Esophagus muscularis mucosa (tissue), 4 donors: ENCODE data around the gene SIRPA. TPM values are rescaled to one million over a fixed set of nuclear protein-coding genes. Genes with fewer than 3 reads are reported as not detected.

Source experiments
- DNase-seq: peaks from one replicate; pipeline ENCODE4 v3.0.0-alpha.2; 2017; ENCODE audit errors: extremely low spot score
- H3K27ac ChIP-seq, 4 donors: fragments of 200-600 bp; sonication (generic); replicated peaks in 1 of 4; 1 replicate in 3 of 4; 2 replicates in 1 of 4; pipeline ENCODE4 v1.5.1; 2016 to 2019; ENCODE audit warnings: mild to moderate bottlenecking in 1 of 4
- H3K27me3 ChIP-seq, 4 donors: fragments of 200-600 bp; sonication (generic); one replicate each; pipeline versions ENCODE4 v1.5.1 to v1.6.0; 2016 to 2019
- H3K36me3 ChIP-seq, 4 donors: fragments of 200-600 bp; sonication (generic); one replicate each; pipeline ENCODE4 v1.5.1; 2016 to 2019
- H3K4me1 ChIP-seq, 4 donors: fragments of 200-600 bp; sonication (generic); one replicate each; pipeline ENCODE4 v1.5.1; 2016 to 2019
- H3K4me3 ChIP-seq, 4 donors: fragments of 200-600 bp; sonication (generic); 1 replicate in 2 of 4; 2 replicates in 2 of 4; pipeline ENCODE4 v1.5.1; 2016 to 2019; ENCODE audit warnings: mild to moderate bottlenecking in 4 of 4, moderate library complexity in 1 of 4
- H3K9me3 ChIP-seq, 4 donors: fragments of 200-600 bp; sonication (generic); 1 replicate in 3 of 4; 2 replicates in 1 of 4; pipeline ENCODE4 v1.5.1; 2016 to 2019
- CTCF ChIP-seq, 3 experiments: fragments of 200-600 bp in 2 of 3; fragments of 450-650 bp in 1 of 3; sonication (generic) in 2 of 3; IDR thresholded peaks; one replicate each; pipeline ENCODE4 v1.5.1; 2017 to 2019; ENCODE audit warnings: antibody characterized with exemption in 3 of 3, mild to moderate bottlenecking in 2 of 3, moderate library complexity in 1 of 3
- EP300 ChIP-seq: sonication (generic); formaldehyde crosslinking; IDR thresholded peaks from one replicate; pipeline ENCODE4 v1.6.1; 2017; ENCODE audit warnings: antibody characterized with exemption
- POLR2A ChIP-seq: fragments of 450-650 bp; IDR thresholded peaks from one replicate; pipeline ENCODE4 v1.6.1; 2017; ENCODE audit warnings: antibody characterized with exemption, moderate library complexity, mild to moderate bottlenecking, low read depth
- POLR2AphosphoS5 ChIP-seq, 2 donors: sonication (generic); formaldehyde crosslinking; IDR thresholded peaks; one replicate each; pipeline ENCODE4 v1.6.1; 2017; ENCODE audit warnings: antibody characterized with exemption in 2 of 2
- WGBS: methylation state at CpG from one replicate; pipeline ENCODE4 v1.1.5; 2018; 5-methylcytosine and 5-hydroxymethylcytosine counted together
- intact Hi-C: fragments of 100-400 bp; cut with DNase I; formaldehyde crosslinking; loops from one replicate; pipeline ENCODE4 v1.15.1; 2023
- total RNA-seq, 4 donors: library from RNA; depleted of rRNA; stranded (reverse); fragments of >200 nt; gene quantifications; one replicate each; pipeline versions ENCODE4 v1.1.0 to v1.2.1, GENCODE V29; 2016

The SIRPA gene
- total RNA-seq, 4 donors from 2014 or later = 19.5 to 39.8 (median 32.5) TPM

- Histone ChIP-seq H3K27me3 (peaks cover 0 to 44% (median 0%) of the 10 kb centered on the region in 4 donors), H3K27ac (no peak overlapping the region), H3K4me1 (no peaks in the 10 kb centered on the region), H3K9me3 (no peaks in the 10 kb centered on the region), H3K36me3 (no peaks in the 10 kb centered on the region), H3K4me3 (no peak overlapping the region)
- TF ChIP-seq POLR2A = no peak
- no peak for TF ChIP-seq EP300
- TF ChIP-seq CTCF (IDR thresholded peaks at IDR 0.05) = no peak
- TF ChIP-seq POLR2AphosphoS5 (IDR thresholded peaks at IDR 0.05) = no peak
- WGBS = 48% methylated on average over 4 of the region's 4 CpGs
- intact Hi-C loops = no loop called here
- no peak for DNase-seq
Measured at GRCh38 chr20:1983301-1983700, 88.1 kb downstream of the SIRPA start.

GRCh38 chr20:1987826-1988225 is 92.6 kb downstream of the SIRPA start:
- Histone ChIP-seq H3K9me3 (no peaks in the 10 kb centered on the region), H3K4me3 (no peak overlapping the region), H3K36me3 (no peaks in the 10 kb centered on the region), H3K4me1 (no peaks in the 10 kb centered on the region), H3K27me3 (peaks cover 0 to 55% (median 0%) of the 10 kb centered on the region in 4 donors), H3K27ac (no peak overlapping the region)
- no peak for DNase-seq
- WGBS = 36% methylated on average over 3 of the region's 3 CpGs
- intact Hi-C loops = no loop called here
- TF ChIP-seq POLR2A (no peak), EP300 (no peak), POLR2AphosphoS5 (IDR thresholded peaks at IDR 0.05) (no peak), CTCF (IDR thresholded peaks at IDR 0.05) (no peak)

Other genes with a start within 250 kb of the SIRPA start
- gene SIRPG, start 237.6 kb upstream of the SIRPA start, total RNA-seq = not detected
- not detected for gene PDYN, start 98.7 kb downstream of the SIRPA start, total RNA-seq
- 10 to 100 TPM; 19.2 to 24.1 (median 22.8) TPM for gene STK35, start 206.4 kb downstream of the SIRPA start, total RNA-seq